Measurements from ENCODE around the gene ZNF587. TPM values are rescaled to one million over a fixed set of nuclear protein-coding genes. Genes with fewer than 3 reads are reported as not detected.

The ZNF587 gene
- total and polyA plus RNA-seq, 10 of the 15 experiments (the other 5 are each of a cell fraction or from before 2014, with no cell fraction given) = 1.9 to 27.8 (median 13.5) TPM

GRCh38 chr19:57888560-57889231 is 39.0 kb downstream of the ZNF587 start, which contains the start of gene ZNF814 (continued):
- TF ChIP-seq BRCA1 (IDR thresholded peaks at IDR 0.05; ENCODE audit: low read depth, low read length) = no peak
- TF ChIP-seq STAT1 (conservative IDR thresholded peaks at IDR 0.05) = no peak
- peak; percentile 85 for TF ChIP-seq HCFC1 (IDR thresholded peaks at IDR 0.05; ENCODE audit: low read length)
- TF ChIP-seq ZBTB11 (CRISPR knock-in tag; IDR thresholded peaks at IDR 0.05) = peak; percentile 66
- TF ChIP-seq BACH1 (IDR thresholded peaks at IDR 0.05; ENCODE audit: borderline replicate concordance) = no peak
- TF ChIP-seq ZBTB33 (IDR thresholded peaks at IDR 0.05) = no peak
- no peak for TF ChIP-seq GATAD2B (conservative IDR thresholded peaks at IDR 0.05; ENCODE audit: low read depth)
- TF ChIP-seq RAD21 (IDR thresholded peaks at IDR 0.05; ENCODE audit: insufficient read depth, low read depth, low read length) = no peak
- TF ChIP-seq FOS (IDR thresholded peaks at IDR 0.05; ENCODE audit: borderline replicate concordance, extremely low read depth, insufficient read length) = no peak
- TF ChIP-seq RCOR1 (conservative IDR thresholded peaks at IDR 0.05; ENCODE audit: low read depth, low read length) = no peak
- peak; percentile 95 for TF ChIP-seq GABPA (IDR thresholded peaks at IDR 0.05; ENCODE audit: low read depth)
- no peak for TF ChIP-seq BCL11A (IDR thresholded peaks at IDR 0.05; ENCODE audit: low read depth, low read length)
- no peak for TF ChIP-seq ZNF384 (IDR thresholded peaks at IDR 0.05; ENCODE audit: borderline replicate concordance, low read depth, low read length)
- peak; percentile 67 for TF ChIP-seq MYC (IDR thresholded peaks at IDR 0.05; ENCODE audit: insufficient read depth, insufficient read length, insufficient replicate concordance, low read length, severe bottlenecking)
- TF ChIP-seq CTCF (IDR thresholded peaks at IDR 0.05 in 2 of 3, conservative IDR thresholded peaks at IDR 0.05 in 1 of 3; ENCODE audit: control insufficient read depth in 2 of 3, extremely low read depth in 1 of 3, insufficient read depth in 1 of 3, low read depth in 3 of 3, low read length in 3 of 3) = peak; percentile 13 to 35 (median 17); a peak in 3 of 6 replicates
- no peak for TF ChIP-seq MEF2B (IDR thresholded peaks at IDR 0.05; ENCODE audit: partially characterized antibody, poor library complexity, severe bottlenecking)
- no peak for TF ChIP-seq HDAC6 (IDR thresholded peaks at IDR 0.05; ENCODE audit: unreplicated experiment)
- peak; percentile 62; the same call in 2 of the 3 replicates for TF ChIP-seq POU2F2 (IDR thresholded peaks at IDR 0.05; ENCODE audit: borderline replicate concordance, low read depth, low read length)
- TF ChIP-seq ZBED1 (IDR thresholded peaks at IDR 0.05; ENCODE audit: borderline replicate concordance) = no peak
- TF ChIP-seq SP1 (IDR thresholded peaks at IDR 0.05; ENCODE audit: low read depth, low read length) = no peak
- TF ChIP-seq IRF5 (IDR thresholded peaks at IDR 0.05; ENCODE audit: borderline replicate concordance) = no peak
- TF ChIP-seq ASH2L (IDR thresholded peaks at IDR 0.05; ENCODE audit: borderline replicate concordance, low read depth) = no peak

Data from GM12878 (cell line).